H1 (cell line): ENCODE results near the gene MYL6. TPM values are rescaled to one million over a fixed set of nuclear protein-coding genes. Genes with fewer than 3 reads are reported as not detected.

Source experiments
- BACH1 ChIP-seq: IDR thresholded peaks from 2 replicates; pipeline ENCODE4 v1.6.1; 2012; ENCODE audit warnings: low read length, improper control_type of control experiment
- CHD1 ChIP-seq: IDR thresholded peaks from 2 replicates; pipeline ENCODE4 v1.6.1; 2012; ENCODE audit warnings: low read depth, low read length, improper control_type of control experiment
- EGR1 ChIP-seq: IDR thresholded peaks from 2 replicates; pipeline ENCODE4 v1.6.1; 2011; ENCODE audit warnings: low read depth, low read length, borderline replicate concordance
- GTF2F1 ChIP-seq: IDR thresholded peaks from 2 replicates; pipeline ENCODE4 v1.6.1; 2012; ENCODE audit warnings: low read depth, low read length, improper control_type of control experiment, borderline replicate concordance
- HDAC2 ChIP-seq, 2 experiments: fragments of 300-600 bp in 1 of 2; sonication (generic) in 1 of 2; IDR thresholded peaks; 2 replicates each; pipeline ENCODE4 v1.6.1; 2011 to 2012; ENCODE audit warnings: low read depth in 2 of 2, low read length in 2 of 2, mild to moderate bottlenecking in 2 of 2, moderate library complexity in 2 of 2, borderline replicate concordance in 1 of 2, inconsistent platforms in 1 of 2
- JUN ChIP-seq: IDR thresholded peaks from 2 replicates; pipeline ENCODE4 v1.6.1; 2011; ENCODE audit warnings: low read depth, mild to moderate bottlenecking, improper control_type of control experiment, low read length
- NANOG ChIP-seq: IDR thresholded peaks from 2 replicates; pipeline ENCODE4 v1.6.1; 2011; ENCODE audit warnings: low read length, low read depth, mild to moderate bottlenecking, inconsistent platforms; ENCODE audit not compliant: insufficient read depth, poor library complexity, severe bottlenecking
- POLR2A ChIP-seq, 2 experiments: IDR thresholded peaks; 1 replicate in 1 of 2; 2 replicates in 1 of 2; pipeline ENCODE4 v1.6.1; 2011; ENCODE audit warnings: low read depth in 2 of 2, low read length in 2 of 2, mild to moderate bottlenecking in 2 of 2; ENCODE audit errors: control extremely low read depth in 1 of 2
- SIN3A ChIP-seq, 2 experiments: IDR thresholded peaks in 1 of 2; conservative IDR thresholded peaks in 1 of 2; 2 replicates each; pipeline ENCODE4 v1.6.1; 2011 to 2012; ENCODE audit warnings: low read length in 2 of 2, improper control_type of control experiment in 1 of 2, low read depth in 1 of 2, mild to moderate bottlenecking in 1 of 2
- SP1 ChIP-seq: IDR thresholded peaks from 2 replicates; pipeline ENCODE4 v1.6.1; 2011; ENCODE audit warnings: low read depth, low read length
- SP4 ChIP-seq: IDR thresholded peaks from 2 replicates; pipeline ENCODE4 v1.6.1; 2012; ENCODE audit warnings: low read length, inconsistent platforms
- TAF1 ChIP-seq: IDR thresholded peaks from 2 replicates; pipeline ENCODE4 v1.6.1; 2011; ENCODE audit warnings: mild to moderate bottlenecking, low read depth, low read length
- TBP ChIP-seq: IDR thresholded peaks from 2 replicates; pipeline ENCODE4 v1.6.1; 2011; ENCODE audit warnings: low read depth, low read length, improper control_type of control experiment
- TEAD4 ChIP-seq: IDR thresholded peaks from 2 replicates; pipeline ENCODE4 v1.6.1; 2012; ENCODE audit warnings: low read depth, low read length, inconsistent platforms, mixed read lengths
- polyA plus RNA-seq, 7 experiments: library from polyadenylated mRNA; depleted of rRNA in 3 of 7; stranded (reverse) in 5 of 7; unstranded in 2 of 7; fragments of >200 nt in 5 of 7; fragments of 200-250 nt in 2 of 7; gene quantifications; 1 replicate in 5 of 7; 2 replicates in 1 of 7; 4 replicates in 1 of 7; pipeline versions ENCODE4 v1.2.1 to v1.2.3, GENCODE V29; 2011 to 2013; ENCODE audit warnings: missing spikeins in 2 of 7, mixed read lengths in 2 of 7
- total RNA-seq: library from RNA; stranded (reverse); fragmentation: NEBNext Ultra II Directional; extraction: Animal tissue kit (Norgen Biotek cat#: 25700); gene quantifications from 2 replicates; pipeline ENCODE4 v1.2.1, GENCODE V29; 2021
- TF ChIP-seq, protein P1 (sequence below): IDR thresholded peaks from 2 replicates; pipeline ENCODE4 v1.6.1; 2012; ENCODE audit warnings: inconsistent platforms
- TF ChIP-seq, protein P2 (sequence below), 3 experiments: IDR thresholded peaks; 1 replicate in 2 of 3; 2 replicates in 1 of 3; pipeline versions ENCODE4 v1.5.1 to v1.6.1; 2011; ENCODE audit warnings: low read length in 3 of 3, mild to moderate bottlenecking in 3 of 3, inconsistent platforms in 2 of 3, low read depth in 1 of 3, moderate library complexity in 1 of 3; ENCODE audit not compliant: insufficient read depth in 1 of 3; ENCODE audit errors: control extremely low read depth in 1 of 3

The MYL6 gene
- total and polyA plus RNA-seq, 2 of the 8 experiments (the other 6 are each of a cell fraction or from before 2014, with no cell fraction given), result 1,130 to 2,279 TPM

DNA sequence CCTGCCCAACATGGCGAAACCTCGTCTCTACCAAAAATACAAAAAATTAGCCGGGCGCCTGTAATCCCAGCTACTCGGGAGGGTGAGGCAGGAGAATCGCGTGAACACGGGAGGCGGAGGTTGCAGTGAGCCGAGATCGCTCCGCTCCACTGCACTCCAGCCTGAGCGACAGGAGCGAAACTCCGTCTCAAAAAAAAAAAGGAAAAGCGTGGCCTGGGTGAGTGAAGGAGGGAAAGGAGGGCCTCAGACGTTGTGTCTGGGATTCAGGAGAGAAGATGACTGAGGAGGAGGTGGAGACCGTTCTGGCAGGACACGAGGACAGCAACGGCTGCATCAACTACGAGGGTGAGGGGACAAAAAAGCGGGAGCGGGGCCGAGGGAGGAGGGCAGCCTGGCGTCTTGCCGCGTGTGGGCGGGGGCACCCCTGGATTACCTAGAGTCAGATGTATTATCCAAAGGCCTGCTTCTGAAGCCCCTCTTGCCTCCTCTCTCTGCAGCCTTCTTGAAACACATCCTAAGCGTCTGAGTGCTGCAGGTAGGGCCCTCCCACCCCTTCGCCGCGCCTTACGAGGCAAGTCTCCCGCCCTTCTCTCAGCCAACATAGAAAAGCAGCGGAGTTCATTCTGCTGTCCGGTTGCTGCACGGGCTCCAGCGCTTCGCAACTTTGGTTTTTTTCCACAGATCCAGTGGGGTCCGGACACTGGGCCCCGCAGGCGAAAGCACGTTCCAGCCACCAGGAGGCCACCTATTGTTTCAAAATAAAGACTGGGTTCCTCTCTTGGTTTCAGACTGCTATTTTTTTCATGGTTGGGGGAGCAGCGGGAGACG is 744 bp upstream of the MYL6 start (continued):
- TF ChIP-seq, protein P1, sequence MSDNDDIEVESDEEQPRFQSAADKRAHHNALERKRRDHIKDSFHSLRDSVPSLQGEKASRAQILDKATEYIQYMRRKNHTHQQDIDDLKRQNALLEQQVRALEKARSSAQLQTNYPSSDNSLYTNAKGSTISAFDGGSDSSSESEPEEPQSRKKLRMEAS, result peak; percentile 83
- TF ChIP-seq HDAC2 (IDR thresholded peaks at IDR 0.05; ENCODE audit: borderline replicate concordance in 1 of 2, low read depth in 2 of 2, low read length in 2 of 2), result 0 out of 4 replicates have a peak, but pooled peaks of 1 of the 2 experiments have one; percentile 41
- 0 out of 4 replicates have a peak, but pooled peaks of 1 of the 2 experiments have one; percentile 22 for TF ChIP-seq SIN3A (conservative IDR thresholded peaks at IDR 0.05 in 1 of 2, IDR thresholded peaks at IDR 0.05 in 1 of 2; ENCODE audit: low read depth in 1 of 2, low read length in 2 of 2)
- peak; percentile 64 for TF ChIP-seq TAF1
- TF ChIP-seq CHD1, result 0 out of 2 replicates have a peak, but pooled peaks have one; percentile 44
- TF ChIP-seq EGR1, result no peak
- peak; percentile 65; the same call in 1 of the 2 replicates for TF ChIP-seq SP1
- TF ChIP-seq GTF2F1, result no peak
- TF ChIP-seq POLR2A (IDR thresholded peaks at IDR 0.05; ENCODE audit: control extremely low read depth in 1 of 2, low read depth in 2 of 2, low read length in 2 of 2), result peak in 1 of 2 experiments; percentile 60; a peak in 1 of 3 replicates
- TF ChIP-seq JUN, result no peak
- 0 out of 2 replicates have a peak, but pooled peaks have one; percentile 52 for TF ChIP-seq TBP
- TF ChIP-seq TEAD4, result peak; percentile 96
- no peak for TF ChIP-seq NANOG
- TF ChIP-seq, protein P2, sequence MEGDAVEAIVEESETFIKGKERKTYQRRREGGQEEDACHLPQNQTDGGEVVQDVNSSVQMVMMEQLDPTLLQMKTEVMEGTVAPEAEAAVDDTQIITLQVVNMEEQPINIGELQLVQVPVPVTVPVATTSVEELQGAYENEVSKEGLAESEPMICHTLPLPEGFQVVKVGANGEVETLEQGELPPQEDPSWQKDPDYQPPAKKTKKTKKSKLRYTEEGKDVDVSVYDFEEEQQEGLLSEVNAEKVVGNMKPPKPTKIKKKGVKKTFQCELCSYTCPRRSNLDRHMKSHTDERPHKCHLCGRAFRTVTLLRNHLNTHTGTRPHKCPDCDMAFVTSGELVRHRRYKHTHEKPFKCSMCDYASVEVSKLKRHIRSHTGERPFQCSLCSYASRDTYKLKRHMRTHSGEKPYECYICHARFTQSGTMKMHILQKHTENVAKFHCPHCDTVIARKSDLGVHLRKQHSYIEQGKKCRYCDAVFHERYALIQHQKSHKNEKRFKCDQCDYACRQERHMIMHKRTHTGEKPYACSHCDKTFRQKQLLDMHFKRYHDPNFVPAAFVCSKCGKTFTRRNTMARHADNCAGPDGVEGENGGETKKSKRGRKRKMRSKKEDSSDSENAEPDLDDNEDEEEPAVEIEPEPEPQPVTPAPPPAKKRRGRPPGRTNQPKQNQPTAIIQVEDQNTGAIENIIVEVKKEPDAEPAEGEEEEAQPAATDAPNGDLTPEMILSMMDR (IDR thresholded peaks at IDR 0.05; ENCODE audit: control extremely low read depth in 1 of 3, insufficient read depth in 1 of 3, low read depth in 1 of 3, low read length in 3 of 3), result peak; percentile 31 to 52 (median 41)
- TF ChIP-seq BACH1, result 0 out of 2 replicates have a peak, but pooled peaks have one; percentile 10
- TF ChIP-seq SP4, result 0 out of 2 replicates have a peak, but pooled peaks have one; percentile 9
